GM18520 (cell line): ENCODE data around the gene CORO7.
A peak's percentile ranks its signal among the peaks of the same experiment; 100 is the strongest.

Experiments
- ATAC-seq: cut with Tn5 transposase; IDR thresholded peaks from one replicate; pipeline ENCODE4 v1.9.1; 2021; ENCODE audit not compliant: unreplicated experiment

CORO7 gene

DNA sequence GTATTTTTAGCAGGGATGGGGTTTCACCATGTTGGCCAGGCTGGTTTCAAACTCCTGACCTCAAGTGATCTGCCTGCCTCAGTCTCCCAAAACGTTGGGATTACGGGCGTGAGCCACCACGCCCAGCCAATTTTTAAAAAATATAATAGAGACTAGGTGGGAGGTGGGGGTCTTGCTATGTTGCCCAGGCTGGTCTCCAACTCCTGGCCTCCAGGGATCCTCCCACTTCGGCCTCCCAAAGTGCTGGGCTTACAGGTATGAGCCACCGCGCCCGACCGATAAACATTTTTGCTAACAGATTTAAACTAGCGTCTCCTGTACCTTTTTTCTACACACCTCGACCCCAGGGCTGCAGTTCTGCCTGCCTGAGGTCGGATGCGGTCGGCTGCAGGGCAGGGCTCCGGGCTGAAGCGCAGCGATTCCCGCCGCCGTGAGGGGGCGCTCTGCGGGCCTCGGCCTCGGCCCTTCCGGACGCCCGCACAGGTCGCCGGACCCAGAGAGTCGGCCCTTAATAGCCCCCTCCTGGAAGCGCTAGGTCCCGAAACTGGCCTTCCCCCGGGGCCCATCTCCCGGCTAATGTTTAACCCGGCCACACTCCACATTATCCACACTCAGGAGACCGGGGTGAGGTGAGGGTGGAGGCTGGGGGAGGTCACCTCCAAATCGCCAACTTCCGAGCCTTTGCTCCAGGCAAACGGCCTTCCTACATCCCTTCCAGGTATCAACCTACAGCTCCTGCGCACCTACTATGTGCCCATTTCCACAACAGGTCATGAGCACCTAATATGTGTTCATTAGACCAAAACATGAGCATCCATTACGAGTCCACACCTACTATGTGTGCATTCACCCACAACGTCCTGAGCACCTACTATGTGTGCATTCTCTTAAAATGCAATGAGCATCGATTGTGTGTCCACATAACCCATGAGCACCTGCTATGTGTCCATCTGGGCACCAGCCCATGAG is 102.5 kb downstream of the CORO7 start:
- ATAC-seq = no peak

GRCh38 chr16:4309833-4310266 is 106.5 kb downstream of the CORO7 start:
- ATAC-seq = no peak

DNA sequence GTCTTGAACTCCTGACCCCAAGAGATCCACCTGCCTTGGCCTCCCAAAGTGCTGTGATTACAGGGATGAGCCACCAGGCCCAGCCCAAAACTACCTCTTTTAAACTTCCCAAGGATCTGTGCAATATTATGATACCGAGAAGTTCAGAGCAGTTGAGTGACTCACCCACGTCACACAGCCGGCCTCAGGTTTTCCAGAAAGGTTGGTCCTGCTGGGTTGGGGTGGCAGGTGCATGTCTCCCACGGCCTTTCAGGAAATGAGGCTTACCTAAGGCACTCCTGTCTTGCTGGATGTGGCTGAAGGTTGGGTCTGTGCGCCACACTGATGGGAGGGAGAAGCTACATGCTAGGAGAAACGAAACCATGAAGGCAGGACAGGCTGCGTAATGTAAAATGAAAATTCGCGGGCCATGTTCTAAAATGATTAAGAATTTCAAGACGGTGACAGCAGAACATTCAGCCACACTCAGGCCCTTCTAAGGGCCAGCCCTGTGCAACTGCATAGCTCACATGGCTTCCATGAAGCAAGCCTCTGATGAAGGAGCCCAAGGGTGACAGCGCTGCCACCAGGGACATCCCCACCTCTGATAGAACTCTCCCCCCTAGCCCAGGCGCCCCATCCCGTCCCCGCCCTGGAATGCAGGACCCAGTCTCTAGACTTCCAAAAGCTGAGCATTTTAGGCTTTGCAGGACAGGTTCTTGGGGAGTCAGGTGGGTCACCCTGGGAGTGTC is 107.1 kb downstream of the CORO7 start:
- ATAC-seq = no peak

DNA sequence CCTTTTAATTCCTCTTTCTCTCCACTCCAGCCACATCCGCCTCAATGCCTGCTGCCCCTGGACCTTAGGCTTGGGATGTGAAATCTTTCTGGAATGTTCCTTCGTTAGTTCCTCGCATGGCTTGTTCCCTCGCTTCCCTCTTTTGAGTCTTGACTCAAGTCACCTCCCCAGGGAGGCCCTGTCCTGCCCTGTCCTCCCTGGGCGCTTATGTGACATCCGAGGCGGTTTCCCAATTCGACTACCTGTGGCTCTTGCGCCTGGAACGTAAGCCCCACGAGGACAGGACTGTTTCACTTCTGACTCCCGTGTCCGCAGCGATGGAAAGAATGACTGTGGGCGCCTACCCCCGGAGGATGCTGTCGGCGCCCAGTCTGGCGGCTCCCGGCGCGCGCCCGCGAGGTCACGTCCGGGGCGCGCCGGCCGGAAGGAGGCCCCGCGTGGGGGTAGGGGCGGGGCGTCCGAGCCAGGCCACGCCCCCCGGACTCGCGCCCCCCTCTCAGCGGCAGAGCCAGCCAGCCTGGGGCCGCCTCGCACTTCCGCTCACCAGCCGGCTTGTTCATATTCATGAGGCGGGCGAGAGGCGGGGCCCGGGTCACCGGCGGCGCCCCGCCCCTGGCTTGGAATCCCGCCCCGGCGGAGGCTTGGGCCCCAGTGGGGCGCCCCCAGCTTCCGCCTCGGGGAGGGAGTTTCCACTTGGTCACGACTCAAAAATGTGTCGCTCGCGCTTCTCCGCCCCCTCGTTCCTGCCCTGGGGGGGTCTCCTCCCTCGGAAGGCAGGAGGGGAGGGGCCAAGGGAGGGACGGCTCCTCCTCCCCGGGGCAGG is 109.0 kb downstream of the CORO7 start:
- ATAC-seq = peak; percentile 91

GRCh38 chr16:4306470-4307214 is 109.8 kb downstream of the CORO7 start:
- ATAC-seq = no peak
